K562 (cell line): ENCODE measurements around the gene DHRS11. TPM values are rescaled to one million over a fixed set of nuclear protein-coding genes. Genes with fewer than 3 reads are reported as not detected.

Experiments
- ATAC-seq: fragments of 200-7000 bp; cut with Tn5 transposase; 3 replicates; pipeline ENCODE4 v1.9.1; 2020; ENCODE audit warnings: moderate library complexity
- BruUV-seq: library from RNA; stranded (reverse); fragments of 400-500 nt; replicated peaks from 2 replicates; lab custom pipeline; 2021; lab: Mats Ljungman, UMichigan
- CTCF ChIA-PET: fragments of 300-600 bp; formaldehyde crosslinking; extraction: SDS; loops from one replicate; lab custom pipeline; 2021; ENCODE audit warnings: low intra/inter-chr PET ratio; lab: Yijun Ruan, JAX
- POLR2A ChIA-PET: fragments of 300-600, 350-650 bp; sonication (Branson Sonifier 250); formaldehyde crosslinking; extraction: SDS; loops from one replicate; lab custom pipeline; 2021; ENCODE audit warnings: antibody characterized with exemption, inconsistent platforms; lab: Yijun Ruan, JAX
- DNase-seq, 4 experiments: peaks; one replicate each; pipeline versions ENCODE4 v3.0.0 to v3.0.0-alpha.2; 2011 to 2018; ENCODE audit warnings: low spot score in 3 of 4, mixed read lengths in 3 of 4; ENCODE audit errors: extremely low read depth in 1 of 4
- FAIRE-seq: peaks from 2 replicates; lab custom pipeline; 2011; peaks lifted over from hg19 to GRCh38; lab: Jason Lieb, UNC
- H2AFZ ChIP-seq: 2 replicates; pipeline ENCODE4 v1.6.0; 2011; ENCODE audit warnings: low read depth, low read length, control low read depth, inconsistent platforms
- H3K27ac ChIP-seq: fragments of 200-600 bp; 3 replicates; pipeline ENCODE4 v1.8.0; 2011; ENCODE audit warnings: low read depth, mild to moderate bottlenecking, control low read depth, inconsistent platforms, low read length, moderate library complexity, mixed read lengths; ENCODE audit errors: extremely low read depth
- H3K27me3 ChIP-seq, 2 experiments: fragments of 300-600 bp in 1 of 2; 2 replicates in 1 of 2; 3 replicates in 1 of 2; pipeline versions ENCODE4 v1.6.0 to v1.8.0; 2011; ENCODE audit warnings: inconsistent platforms in 2 of 2, low read length in 2 of 2, mild to moderate bottlenecking in 1 of 2, mixed read lengths in 1 of 2, moderate library complexity in 1 of 2; ENCODE audit not compliant: control insufficient read depth in 2 of 2, insufficient read depth in 2 of 2
- H3K36me3 ChIP-seq: fragments of 300-600 bp; 3 replicates; pipeline ENCODE4 v1.8.0; 2011; ENCODE audit warnings: mild to moderate bottlenecking, low read length, inconsistent platforms; ENCODE audit not compliant: control insufficient read depth, insufficient read depth
- H3K4me1 ChIP-seq, 2 experiments: fragments of 200-600 bp in 1 of 2; replicated peaks in 1 of 2; 2 replicates in 1 of 2; 3 replicates in 1 of 2; pipeline versions ENCODE4 v1.5.1 to v1.8.0; 2011; ENCODE audit warnings: inconsistent platforms in 2 of 2, low read length in 2 of 2, mild to moderate bottlenecking in 1 of 2, mixed read lengths in 1 of 2, moderate library complexity in 1 of 2; ENCODE audit not compliant: control insufficient read depth in 2 of 2, insufficient read depth in 2 of 2
- H3K4me2 ChIP-seq: 2 replicates; pipeline ENCODE4 v1.6.1; 2011; ENCODE audit warnings: low read length, control low read depth, inconsistent platforms, mixed read lengths; ENCODE audit not compliant: insufficient read depth
- H3K4me3 ChIP-seq: fragments of 200-600 bp; sonication (generic), shearing (Covaris generic); 2 replicates; pipeline ENCODE4 v1.5.1; 2016; ENCODE audit warnings: control low read depth, inconsistent platforms
- H3K79me2 ChIP-seq: fragments of 200-600 bp; 3 replicates; pipeline ENCODE4 v1.8.0; 2011; ENCODE audit warnings: low read length, inconsistent platforms; ENCODE audit not compliant: control insufficient read depth, insufficient read depth
- H3K9ac ChIP-seq, 2 experiments: 2 replicates each; pipeline versions ENCODE4 v1.6.0 to v1.6.1; 2011; ENCODE audit warnings: low read depth in 2 of 2, low read length in 2 of 2, control low read depth in 1 of 2, inconsistent platforms in 1 of 2, mild to moderate bottlenecking in 1 of 2, mixed read lengths in 1 of 2; ENCODE audit not compliant: insufficient read depth in 1 of 2
- H3K9me1 ChIP-seq: one replicate; pipeline ENCODE4 v1.6.0; 2011; ENCODE audit warnings: inconsistent platforms, mild to moderate bottlenecking, low read length, moderate library complexity; ENCODE audit not compliant: control insufficient read depth, insufficient read depth
- H3K9me3 ChIP-seq: replicated peaks from 2 replicates; pipeline ENCODE4 v1.5.1; 2011; ENCODE audit warnings: low read depth, low read length, inconsistent platforms; ENCODE audit not compliant: control insufficient read depth, insufficient read depth
- H4K20me1 ChIP-seq: replicated peaks from 2 replicates; pipeline ENCODE4 v1.6.1; 2011; ENCODE audit warnings: low read length, inconsistent platforms, mixed read lengths; ENCODE audit not compliant: control insufficient read depth, insufficient read depth
- ARID3B ChIP-seq: fragments of 250-450 bp; sonication (Bioruptor Pico); IDR thresholded peaks from 2 replicates; pipeline ENCODE4 v1.4.0; 2020; ENCODE audit warnings: borderline replicate concordance
- NFIC ChIP-seq: fragments of 450-650 bp; IDR thresholded peaks from 2 replicates; pipeline ENCODE4 v1.6.1; 2017; ENCODE audit warnings: mild to moderate bottlenecking, inconsistent platforms
- UBTF ChIP-seq, 2 experiments: IDR thresholded peaks; 2 replicates each; pipeline ENCODE4 v1.6.1; 2012; ENCODE audit warnings: improper control_type of control experiment in 2 of 2, low read depth in 2 of 2, low read length in 2 of 2, borderline replicate concordance in 1 of 2
- WGBS: fragments of 100-300 bp; shearing (Covaris generic); methylation state at CpG from one replicate; pipeline ENCODE4 v1.1.6; 2016; ENCODE audit warnings: low coverage, mixed read lengths; ENCODE audit not compliant: insufficient coverage; ENCODE audit errors: missing lambda C conversion rate; 5-methylcytosine and 5-hydroxymethylcytosine counted together
- in situ Hi-C: fragments of 300-500 bp; cut with MboI; formaldehyde crosslinking; loops from 4 replicates; pipeline ENCODE4 v1.15.0; 2018; ENCODE audit warnings: inconsistent platforms, mixed read lengths
- intact Hi-C: fragments of 100-400 bp; cut with micrococcal nuclease; formaldehyde crosslinking; loops from 2 replicates; pipeline ENCODE4 v1.14.2; 2022
- polyA plus RNA-seq, 8 experiments: library from polyadenylated mRNA; depleted of rRNA in 4 of 8; stranded (reverse) in 5 of 8; unstranded in 3 of 8; fragments of >200 nt; fragmentation: Nextera tagmentation in 2 of 8; fragmentation: Illumina TruSeq in 1 of 8; extraction: Ambion mirVana in 2 of 8; extraction: Trizol in 1 of 8; gene quantifications; 2 replicates each; pipeline versions ENCODE4 v1.2.1 to v1.2.3, GENCODE V29; 2011 to 2014; ENCODE audit warnings: inconsistent platforms in 1 of 8, missing spikeins in 1 of 8
- total RNA-seq, 7 experiments: library from RNA; depleted of rRNA in 6 of 7; stranded (reverse); fragments of >200 nt in 6 of 7; fragmentation: Illumina TruSeq in 2 of 7; extraction: Trizol in 2 of 7; gene quantifications; 2 replicates each; pipeline versions ENCODE4 v1.2.1 to v1.2.3, GENCODE V29; 2011 to 2021; ENCODE audit warnings: low replicate concordance in 1 of 7

Gene DHRS11
- total and polyA plus RNA-seq, 9 of the 15 experiments (the other 6 are each of a cell fraction or from before 2014, with no cell fraction given): 15.2 to 123 (median 59.8) TPM

- Histone ChIP-seq H3K4me1 (peaks cover 0 to 9% of the 10 kb centered on the region in 2 experiments; a peak in 2 of 5 replicates), H3K9me3 (no peaks in the 10 kb centered on the region), H2AFZ (no peak overlapping the region), H3K36me3 (no peaks in the 10 kb centered on the region), H4K20me1 (no peaks in the 10 kb centered on the region; the same call in 1 of the 2 replicates), H3K9ac (peak overlapping the region in 1 of 2 experiments; percentile 13; a peak in 1 of 4 replicates), H3K79me2 (no peaks in the 10 kb centered on the region), H3K27ac (no peak overlapping the region), H3K9me1 (no peaks in the 10 kb centered on the region), H3K27me3 (peaks cover 27 to 39% of the 10 kb centered on the region in 2 experiments), H3K4me3 (no peak overlapping the region), H3K4me2 (no peak overlapping the region)
- TF ChIP-seq NFIC: peak; percentile 76
- no peak for TF ChIP-seq ARID3B (CRISPR knock-in tag)
- no peak for TF ChIP-seq UBTF (IDR thresholded peaks at IDR 0.05; ENCODE audit: borderline replicate concordance in 1 of 2, low read depth in 2 of 2, low read length in 2 of 2)
- no TSS peak for BruUV-seq
- ChIA-PET CTCF (interaction anchor here (0.7 to 2.3 kb wide), 6 partner anchors 10 to 744 kb away, joined by 3 to 26 read pairs (median 4); no protein-coding TSS in a partner anchor), POLR2A (interaction anchor here (0.7 kb wide), 1 partner anchor 16 kb away, joined by 3 read pairs; no protein-coding TSS in a partner anchor)
- FAIRE-seq (no peak), DNase-seq (no peak), ATAC-seq (no peak)
- in situ Hi-C loops (loop anchor here (5.0 to 10.0 kb wide), 2 partner anchors 422 to 745 kb away; partner anchors contain the start of gene C17orf78), intact Hi-C loops (loop anchor here (2.0 to 10.0 kb wide), 4 partner anchors 27 to 585 kb away; no protein-coding TSS in a partner anchor)
- WGBS: 49% methylated on average over 8 of the region's 8 CpGs
These were observed 38.4 kb downstream of the DHRS11 start for GRCh38 chr17:36629970-36630502.
